Kasumi-1 (cell line): Measurements from ENCODE around the gene SLC22A25.
"Not testable (repeated sequence)": the region's sequence is repeated elsewhere in the genome, so short reads cannot be mapped to it uniquely, and the experiment has no call there.

Source experiments
- DNase-seq, 2 experiments: peaks; one replicate each; lab custom pipeline; 2025; lab: John Stamatoyannopoulos, UW

Gene SLC22A25

GRCh38 chr11:63243533-63243932 is at the start of gene SLC22A25:
TSS of gene SLC22A25 (minus strand) at chr11:63243599. CDS start at chr11:63229652, 13,947 bp downstream.
- no peak for DNase-seq

DNA sequence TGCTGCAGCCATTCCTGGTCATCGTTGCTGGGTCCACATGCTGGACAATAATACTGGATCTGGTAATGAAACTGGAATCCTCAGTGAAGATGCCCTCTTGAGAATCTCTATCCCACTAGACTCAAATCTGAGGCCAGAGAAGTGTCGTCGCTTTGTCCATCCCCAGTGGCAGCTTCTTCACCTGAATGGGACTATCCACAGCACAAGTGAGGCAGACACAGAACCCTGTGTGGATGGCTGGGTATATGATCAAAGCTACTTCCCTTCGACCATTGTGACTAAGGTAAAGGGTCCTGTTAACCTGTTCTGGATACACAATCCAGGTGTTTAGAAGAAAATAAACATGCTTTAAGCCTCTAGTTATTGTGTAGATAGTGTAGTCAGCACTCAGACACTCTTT is 46.9 kb upstream of the SLC22A25 start:
- DNase-seq, result no peak

- DNase-seq, result no peak
These were observed 46.3 kb upstream of the SLC22A25 start for GRCh38 chr11:63289658-63290057.

- DNase-seq, result no peak
These were observed 39.2 kb upstream of the SLC22A25 start for GRCh38 chr11:63282579-63282978.

DNA sequence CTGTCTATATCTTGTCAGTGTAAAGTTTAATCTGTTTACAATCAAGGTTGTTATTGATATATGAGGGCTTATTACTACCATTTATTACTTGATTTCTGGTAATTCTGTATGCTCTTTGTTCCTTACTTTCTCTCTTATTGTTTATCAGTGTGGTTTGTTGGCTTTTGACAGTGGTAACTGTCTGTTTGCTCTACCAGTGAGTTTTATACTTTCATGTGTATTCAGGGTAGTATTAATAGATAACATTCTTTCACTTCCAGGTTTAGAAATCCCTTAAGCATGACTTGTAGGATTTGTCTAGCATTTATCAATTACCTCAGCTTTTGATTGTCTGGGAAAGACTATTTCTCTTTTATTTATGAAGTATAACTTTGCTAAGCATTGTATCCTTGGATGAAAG is 37.5 kb upstream of the SLC22A25 start:
- DNase-seq, result no peak

DNA sequence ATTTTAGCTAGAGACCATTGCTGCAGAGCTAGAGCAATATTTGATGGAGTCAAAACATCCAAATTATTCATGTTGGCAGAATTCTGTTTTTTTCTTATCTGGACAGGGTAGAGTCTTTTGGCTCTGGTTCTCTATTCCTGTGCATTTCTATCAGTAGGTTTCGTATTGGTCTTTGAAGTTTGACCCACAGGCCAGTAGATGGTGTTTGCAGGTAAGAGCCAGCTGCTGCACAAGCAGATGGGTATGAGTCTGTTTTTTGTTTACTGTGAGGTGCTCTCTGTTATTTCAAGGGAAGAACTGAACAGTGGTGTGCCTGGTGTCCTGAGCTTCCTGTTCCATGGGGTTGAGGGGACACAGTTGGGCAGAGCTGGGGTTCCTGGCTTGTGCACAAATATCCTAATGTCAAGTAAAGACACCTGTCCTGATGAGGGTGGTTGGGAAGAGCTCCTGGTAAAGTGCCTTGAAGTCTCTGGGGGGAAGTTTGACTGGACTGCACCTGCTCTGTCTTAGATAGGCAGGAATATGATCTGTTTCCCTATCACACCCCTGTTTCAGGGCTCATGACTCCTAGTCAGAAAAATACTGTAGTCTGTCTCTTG is 34.0 kb upstream of the SLC22A25 start:
- DNase-seq, result no peak

GRCh38 chr11:63274776-63275175 is 31.4 kb upstream of the SLC22A25 start:
- no peak for DNase-seq

GRCh38 chr11:63273685-63274084 is 30.3 kb upstream of the SLC22A25 start:
- DNase-seq, result no peak

- DNase-seq, result no peak
These were observed 19.1 kb upstream of the SLC22A25 start for GRCh38 chr11:63262547-63262946.

GRCh38 chr11:63251312-63251711 is 7.9 kb upstream of the SLC22A25 start:
- no peak for DNase-seq

- no peak for DNase-seq
These were observed 7.0 kb upstream of the SLC22A25 start for GRCh38 chr11:63250162-63251050.

- DNase-seq, result no peak
These were observed 5.6 kb upstream of the SLC22A25 start for GRCh38 chr11:63248966-63249365.

GRCh38 chr11:63247237-63248002 is 4.0 kb upstream of the SLC22A25 start:
- DNase-seq, result not testable (repeated sequence)

- DNase-seq, result no peak
These were observed 2.6 kb upstream of the SLC22A25 start for GRCh38 chr11:63246045-63246444.

GRCh38 chr11:63244862-63245261 is 1.5 kb upstream of the SLC22A25 start:
- DNase-seq, result no peak

DNA sequence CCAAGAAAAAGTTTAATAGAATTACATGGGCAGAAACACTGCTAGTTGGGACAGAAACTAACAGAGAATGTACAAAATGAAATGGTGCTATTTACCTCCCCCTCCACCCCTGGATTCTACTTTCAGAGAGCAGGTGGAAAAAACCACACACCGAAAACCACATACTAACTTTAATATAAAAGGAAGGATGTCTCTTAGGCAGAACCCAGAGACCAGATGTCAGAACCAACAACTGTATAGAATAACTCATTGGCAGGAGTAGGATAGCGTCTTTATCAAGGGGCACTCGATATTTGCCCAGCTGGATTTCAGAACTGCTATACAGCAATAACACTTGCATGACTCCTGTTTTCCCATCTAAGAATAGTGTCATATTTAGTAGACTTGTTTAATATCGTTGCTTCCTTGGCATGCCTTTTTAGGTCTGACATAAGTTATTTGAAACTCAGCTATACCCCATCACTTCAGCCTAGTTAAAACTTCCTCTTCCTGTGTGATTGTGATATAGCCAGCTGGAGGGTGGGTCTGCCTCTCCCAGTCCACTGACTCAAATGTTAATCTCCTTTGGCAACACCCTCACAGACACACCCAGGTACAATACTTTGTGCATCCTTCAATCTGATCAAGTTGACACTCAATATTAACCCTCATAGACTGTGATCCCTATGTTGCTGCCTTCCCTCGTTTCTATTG is 1.2 kb downstream of the SLC22A25 start:
- no peak for DNase-seq

DNA sequence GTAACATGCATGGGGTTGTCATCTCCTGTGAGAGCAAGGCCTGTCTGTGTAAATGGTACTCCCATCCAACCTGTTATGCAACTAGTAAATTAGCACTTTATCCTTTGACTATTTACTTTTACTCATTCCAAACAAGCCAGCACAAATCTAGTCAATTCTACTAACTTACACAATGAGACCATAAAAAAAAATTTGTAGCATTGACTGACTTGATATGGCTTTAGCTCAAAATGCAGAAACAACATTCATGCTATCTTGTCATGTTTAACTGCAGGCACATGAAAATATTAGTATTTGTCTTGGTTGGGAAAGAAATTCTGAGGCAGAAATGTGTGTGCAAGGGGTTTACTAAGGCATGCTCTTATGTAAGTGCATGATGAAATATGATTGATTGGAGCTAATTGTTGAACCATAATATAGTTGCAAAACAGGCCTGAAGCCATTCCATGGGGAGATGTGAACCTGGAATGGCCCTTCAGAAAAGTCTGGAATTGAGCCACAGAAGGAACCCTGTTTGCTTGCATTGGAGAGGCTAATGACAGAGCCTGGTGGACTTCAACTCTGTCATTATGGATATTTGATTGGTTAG is 2.5 kb downstream of the SLC22A25 start:
- no peak for DNase-seq

DNA sequence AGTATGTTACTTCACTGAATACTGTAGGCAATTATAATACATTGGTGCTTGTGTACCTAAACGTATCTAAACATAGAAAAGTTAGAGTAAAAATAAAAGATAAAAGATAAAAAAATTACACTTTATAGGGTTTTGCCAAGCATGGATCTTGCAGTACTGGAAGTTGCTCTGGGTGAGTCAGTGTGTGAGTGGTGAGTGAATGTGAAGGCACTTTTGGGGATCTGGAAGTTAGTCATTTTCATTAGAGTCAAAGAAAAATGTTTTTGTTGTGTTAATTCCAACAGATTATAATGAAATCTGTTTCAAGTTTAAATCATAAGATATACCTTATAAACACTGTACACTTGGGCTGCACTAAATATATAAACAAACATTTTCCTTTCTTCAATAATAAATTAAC is 3.3 kb downstream of the SLC22A25 start:
- DNase-seq, result no peak

DNA sequence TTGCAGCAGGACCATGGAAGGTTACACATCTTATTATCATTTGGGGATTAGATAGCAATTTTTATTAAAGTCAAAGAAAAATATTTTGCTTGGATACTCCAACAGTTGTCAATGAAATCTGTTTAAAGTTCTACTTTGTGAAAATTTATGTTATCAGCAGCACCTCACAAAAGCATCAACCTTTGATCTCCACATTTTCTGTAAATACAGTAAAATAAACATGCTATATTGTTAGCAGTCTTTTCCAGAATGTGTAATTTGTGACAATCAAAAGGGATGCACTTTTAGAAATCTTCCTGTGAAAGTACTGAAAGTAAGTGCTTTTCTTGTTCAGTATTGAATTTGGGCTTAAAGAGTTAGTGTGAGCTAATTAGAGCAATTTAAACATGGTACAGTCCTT is 4.1 kb downstream of the SLC22A25 start:
- no peak for DNase-seq

- DNase-seq, result no peak
These were observed 6.0 kb downstream of the SLC22A25 start for GRCh38 chr11:63237413-63237812.
